OCI-LY3 (cell line): ENCODE measurements around the gene PELI2.

ENCODE experiments used
- H2AFZ ChIP-seq: fragments of 200-600, 300-600 bp; shearing (Covaris generic); 2 replicates; pipeline ENCODE4 v1.6.0; 2014; ENCODE audit warnings: antibody characterized with exemption, low read depth, low read length
- H3K27ac ChIP-seq: fragments of 200-600, 300-600 bp; sonication (generic); 2 replicates; pipeline ENCODE4 v1.5.1; 2014; ENCODE audit warnings: mild to moderate bottlenecking, low read length, moderate library complexity, mixed read lengths
- H3K27me3 ChIP-seq: fragments of 200-600, 300-600 bp; sonication (generic); 2 replicates; pipeline ENCODE4 v1.6.1; 2014; ENCODE audit warnings: low read depth, low read length, mixed read lengths
- H3K36me3 ChIP-seq: fragments of 200-600, 300-600 bp; sonication (generic); replicated peaks from 2 replicates; pipeline ENCODE3; 2014; ENCODE audit warnings: low read depth, low read length, mixed read lengths
- H3K4me1 ChIP-seq: fragments of 300-600, 200-600 bp; sonication (generic); 2 replicates; pipeline ENCODE4 v1.6.1; 2014; ENCODE audit warnings: low read length, mixed read lengths
- H3K4me2 ChIP-seq: fragments of 200-600, 300-600 bp; sonication (generic); 2 replicates; pipeline ENCODE4 v1.6.1; 2014; ENCODE audit warnings: low read length, mixed read lengths
- H3K4me3 ChIP-seq: fragments of 300-600, 200-600 bp; sonication (generic); 2 replicates; pipeline ENCODE4 v1.5.1; 2014; ENCODE audit warnings: antibody characterized with exemption, mild to moderate bottlenecking, low read length, moderate library complexity
- H3K79me2 ChIP-seq: fragments of 300-600, 200-600 bp; shearing (Covaris generic); 2 replicates; pipeline ENCODE4 v1.6.1; 2014; ENCODE audit warnings: mild to moderate bottlenecking, low read length, mixed read lengths
- H3K9ac ChIP-seq: fragments of 300-600, 200-600 bp; shearing (Covaris generic); 2 replicates; pipeline ENCODE4 v1.6.0; 2014; ENCODE audit warnings: mild to moderate bottlenecking, low read length, moderate library complexity
- H3K9me3 ChIP-seq: fragments of 200-600, 300-600 bp; shearing (Covaris generic); 2 replicates; pipeline ENCODE4 v1.6.1; 2014; ENCODE audit warnings: low read length, mixed read lengths; ENCODE audit not compliant: insufficient read depth
- H4K20me1 ChIP-seq: fragments of 200-600, 300-600 bp; sonication (generic); 2 replicates; pipeline ENCODE4 v1.6.1; 2016; ENCODE audit warnings: low read length, mixed read lengths; ENCODE audit not compliant: insufficient read depth
- CTCF ChIP-seq: fragments of 200-600, 300-600 bp; sonication (generic); IDR thresholded peaks from 2 replicates; pipeline ENCODE4 v1.5.1; 2014; ENCODE audit warnings: antibody characterized with exemption, low read length, low read depth
- EZH2phosphoT487 ChIP-seq: fragments of 200-600 bp; shearing (Covaris generic); IDR thresholded peaks from 2 replicates; pipeline ENCODE4 v1.6.1; 2018; ENCODE audit warnings: antibody characterized with exemption, mixed run types, low read depth

Gene PELI2

DNA sequence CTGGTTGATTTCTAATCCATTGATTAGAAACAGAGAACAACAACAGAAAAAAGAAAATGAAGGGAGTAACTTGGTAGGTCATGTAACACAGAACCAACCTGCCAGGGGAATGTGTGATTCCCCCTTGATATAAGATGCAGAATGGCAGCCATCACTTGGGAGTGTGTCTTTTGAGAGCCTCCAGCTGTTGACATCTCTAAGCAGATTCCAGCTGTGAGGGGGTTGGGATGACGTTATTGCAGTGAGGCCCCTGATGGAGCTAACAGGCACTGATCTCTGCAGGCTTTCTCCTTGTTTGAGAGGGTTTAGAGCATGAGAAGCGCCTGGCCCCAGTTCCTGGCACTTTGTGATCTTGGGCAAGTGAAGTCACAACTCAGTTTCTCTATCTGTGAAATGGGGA is 124.9 kb downstream of the PELI2 start:
- no peaks in the 10 kb centered on the region for H3K9me3 ChIP-seq
- H3K4me1 ChIP-seq = peaks cover 16% of the 10 kb centered on the region
- H3K27ac ChIP-seq = no peak overlapping the region
- H3K4me3 ChIP-seq = no peak overlapping the region
- H3K4me2 ChIP-seq = no peak overlapping the region
- no peaks in the 10 kb centered on the region for H3K36me3 ChIP-seq
- no peak overlapping the region for H2AFZ ChIP-seq
- H4K20me1 ChIP-seq = no peaks in the 10 kb centered on the region
- H3K79me2 ChIP-seq = no peaks in the 10 kb centered on the region
- TF ChIP-seq CTCF (no peak), EZH2phosphoT487 (no peak)
- no peak overlapping the region for H3K9ac ChIP-seq
- peaks cover 8% of the 10 kb centered on the region for H3K27me3 ChIP-seq

GRCh38 chr14:56244138-56244789 is 126.1 kb downstream of the PELI2 start:
- Histone ChIP-seq H3K27ac (no peak overlapping the region), H3K79me2 (no peaks in the 10 kb centered on the region), H2AFZ (no peak overlapping the region), H3K4me2 (peak overlapping the region; percentile 41), H4K20me1 (no peaks in the 10 kb centered on the region), H3K9me3 (no peaks in the 10 kb centered on the region), H3K27me3 (peaks cover 7% of the 10 kb centered on the region), H3K36me3 (no peaks in the 10 kb centered on the region), H3K9ac (no peak overlapping the region), H3K4me1 (peaks cover 16% of the 10 kb centered on the region), H3K4me3 (no peak overlapping the region)
- TF ChIP-seq EZH2phosphoT487 = no peak
- no peak for TF ChIP-seq CTCF

- H3K27ac ChIP-seq = no peak overlapping the region
- H3K4me3 ChIP-seq = no peak overlapping the region
- no peaks in the 10 kb centered on the region for H4K20me1 ChIP-seq
- no peak overlapping the region for H3K4me2 ChIP-seq
- no peak overlapping the region for H2AFZ ChIP-seq
- no peaks in the 10 kb centered on the region for H3K79me2 ChIP-seq
- H3K4me1 ChIP-seq = peaks cover 16% of the 10 kb centered on the region
- no peaks in the 10 kb centered on the region for H3K36me3 ChIP-seq
- H3K9ac ChIP-seq = no peak overlapping the region
- TF ChIP-seq EZH2phosphoT487 (no peak), CTCF (peak; percentile 56)
- H3K9me3 ChIP-seq = no peaks in the 10 kb centered on the region
- H3K27me3 ChIP-seq = peaks cover 23% of the 10 kb centered on the region
Measured at GRCh38 chr14:56247495-56248200, 129.4 kb downstream of the PELI2 start.

DNA sequence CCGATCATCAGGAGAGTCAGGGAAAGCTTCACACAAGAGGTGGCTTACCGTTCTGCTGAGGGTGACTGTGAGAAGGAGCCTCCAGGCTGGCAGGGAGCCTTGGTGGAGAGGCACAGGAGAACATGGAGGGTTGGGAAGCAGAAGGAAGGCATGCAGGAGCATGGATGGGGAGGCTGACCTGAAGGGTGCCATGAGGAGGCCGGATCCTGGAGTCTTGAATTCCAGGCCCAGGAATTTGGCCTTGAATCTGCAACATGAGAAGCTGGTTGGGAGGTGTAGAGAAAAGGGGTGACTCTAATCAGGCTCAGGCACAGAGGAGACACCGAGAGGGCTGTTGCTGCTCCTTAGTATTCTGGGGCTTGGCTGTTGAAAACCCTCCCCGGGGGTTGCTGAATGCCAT is 130.2 kb downstream of the PELI2 start:
- Histone ChIP-seq H3K4me2 (no peak overlapping the region), H3K79me2 (no peaks in the 10 kb centered on the region), H3K4me3 (no peak overlapping the region), H3K27ac (no peak overlapping the region), H2AFZ (no peak overlapping the region), H3K9ac (no peak overlapping the region), H4K20me1 (no peaks in the 10 kb centered on the region), H3K27me3 (peaks cover 23% of the 10 kb centered on the region), H3K36me3 (no peaks in the 10 kb centered on the region), H3K4me1 (peaks cover 11% of the 10 kb centered on the region), H3K9me3 (no peaks in the 10 kb centered on the region)
- TF ChIP-seq EZH2phosphoT487 = no peak
- TF ChIP-seq CTCF = no peak
